GM19238 (cell line): ENCODE data around the gene H3-3A.
"Not testable (repeated sequence)": the region's sequence is repeated elsewhere in the genome, so short reads cannot be mapped to it uniquely, and the experiment has no call there.

ENCODE experiments used
- DNase-seq: peaks from one replicate; pipeline ENCODE4 v3.0.0; 2011; ENCODE audit warnings: low spot score; ENCODE audit not compliant: insufficient read length

The H3-3A gene

GRCh38 chr1:226083302-226084101, 21.0 kb downstream of the H3-3A start:
- DNase-seq, result peak; percentile 92

- no peak for DNase-seq
Observed at GRCh38 chr1:226085675-226086285, 23.3 kb downstream of the H3-3A start.

DNA sequence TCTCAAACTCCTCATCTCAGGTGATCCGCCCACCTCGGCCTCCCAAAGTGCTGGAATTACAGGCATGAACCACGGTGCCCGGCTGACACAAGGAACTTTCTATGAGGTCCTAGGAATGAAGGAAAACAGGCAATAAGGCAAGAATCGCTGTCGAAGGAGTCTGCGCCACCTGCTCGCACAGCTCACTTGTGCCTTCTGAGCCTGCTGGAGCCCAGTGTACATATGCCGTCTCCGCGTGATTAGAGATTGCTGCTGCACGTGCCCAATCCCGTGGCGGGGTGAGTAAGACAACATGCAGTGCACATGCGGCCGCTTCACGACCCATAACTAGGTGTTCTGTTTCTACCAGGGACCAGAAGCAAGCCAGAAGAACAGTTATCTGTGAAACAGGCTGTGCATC, 24.3 kb downstream of the H3-3A start:
- DNase-seq, result no peak

- no peak for DNase-seq
Observed at GRCh38 chr1:226091461-226091860, 28.9 kb downstream of the H3-3A start.

DNA sequence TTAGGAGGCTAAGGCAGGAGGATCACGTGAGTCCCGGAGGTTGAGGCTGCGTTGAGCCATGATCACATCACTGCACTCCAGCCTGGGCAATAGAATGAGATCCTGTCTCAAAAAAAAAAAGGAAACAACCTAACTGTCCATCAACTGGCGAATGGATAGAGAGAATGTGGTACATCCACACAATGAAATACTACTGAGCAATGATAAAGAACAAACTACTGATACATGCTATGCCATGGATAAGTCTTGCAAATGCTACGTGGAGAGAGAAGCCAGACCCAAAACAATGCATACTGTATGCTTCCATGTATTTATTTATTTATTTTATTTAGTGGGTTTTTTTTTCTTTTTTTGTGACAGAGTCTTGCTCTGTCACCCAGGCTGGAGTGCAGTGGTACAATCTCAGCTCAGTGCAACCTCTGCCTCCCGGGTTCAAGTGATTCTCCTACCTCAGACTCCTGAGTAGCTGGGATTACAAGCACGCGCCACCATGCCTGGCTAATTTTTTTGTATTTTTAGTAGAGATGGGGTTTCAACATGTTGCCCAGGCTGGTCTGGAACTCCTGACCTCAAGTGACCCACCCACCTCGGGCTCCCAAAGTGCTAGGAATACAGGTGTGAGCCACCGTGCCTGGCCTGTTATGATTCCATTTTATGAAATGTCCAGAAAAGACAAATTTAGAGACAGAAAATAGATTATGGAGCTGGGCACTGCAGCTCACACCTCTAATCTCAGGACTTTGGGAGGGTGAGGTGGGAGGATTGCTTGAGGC, 29.7 kb downstream of the H3-3A start:
- DNase-seq, result not testable (repeated sequence)

- DNase-seq, result no peak
Observed at GRCh38 chr1:226092965-226093364, 30.4 kb downstream of the H3-3A start.

DNA sequence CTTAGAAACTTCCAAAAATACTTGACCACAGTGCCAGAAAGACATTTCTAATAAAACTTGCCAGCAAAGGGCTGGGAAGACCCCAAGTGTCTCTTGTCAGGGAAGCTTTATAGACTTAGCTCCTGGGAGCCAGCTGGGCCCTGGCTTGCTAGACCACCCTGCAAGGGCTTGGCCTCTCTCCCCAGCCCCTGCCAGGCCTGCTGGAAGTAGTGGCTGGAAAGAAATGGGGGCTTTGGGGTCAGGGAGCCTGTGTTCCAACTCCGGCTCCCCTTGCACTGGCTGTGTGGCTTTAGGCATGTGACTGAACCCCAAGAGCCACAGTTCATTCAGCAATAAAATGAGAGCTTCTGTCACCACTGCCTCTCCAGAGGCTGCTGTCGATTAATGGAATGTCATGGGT, 31.1 kb downstream of the H3-3A start:
- no peak for DNase-seq

- no peak for DNase-seq
Observed at GRCh38 chr1:226094451-226094850, 31.9 kb downstream of the H3-3A start.

DNA sequence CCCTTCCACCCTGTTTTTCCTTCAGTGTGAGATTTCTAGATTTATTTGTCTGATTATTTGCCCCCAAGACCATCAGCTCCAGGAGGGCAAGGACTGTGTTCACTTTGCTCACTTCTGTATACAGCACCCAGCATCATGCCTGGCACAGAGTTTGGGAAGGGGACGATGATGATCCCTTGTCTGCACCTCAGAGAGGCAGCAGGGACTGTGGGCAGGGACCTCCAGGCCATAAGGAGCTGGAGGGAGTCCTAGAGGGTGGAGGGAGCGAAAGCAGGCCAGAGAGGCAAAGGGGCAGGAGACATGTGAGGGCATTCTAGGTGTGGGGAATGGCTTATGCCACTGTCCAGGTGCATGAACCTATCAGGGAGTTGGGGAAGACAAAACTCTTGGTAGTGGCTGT, 32.8 kb downstream of the H3-3A start:
- no peak for DNase-seq

DNA sequence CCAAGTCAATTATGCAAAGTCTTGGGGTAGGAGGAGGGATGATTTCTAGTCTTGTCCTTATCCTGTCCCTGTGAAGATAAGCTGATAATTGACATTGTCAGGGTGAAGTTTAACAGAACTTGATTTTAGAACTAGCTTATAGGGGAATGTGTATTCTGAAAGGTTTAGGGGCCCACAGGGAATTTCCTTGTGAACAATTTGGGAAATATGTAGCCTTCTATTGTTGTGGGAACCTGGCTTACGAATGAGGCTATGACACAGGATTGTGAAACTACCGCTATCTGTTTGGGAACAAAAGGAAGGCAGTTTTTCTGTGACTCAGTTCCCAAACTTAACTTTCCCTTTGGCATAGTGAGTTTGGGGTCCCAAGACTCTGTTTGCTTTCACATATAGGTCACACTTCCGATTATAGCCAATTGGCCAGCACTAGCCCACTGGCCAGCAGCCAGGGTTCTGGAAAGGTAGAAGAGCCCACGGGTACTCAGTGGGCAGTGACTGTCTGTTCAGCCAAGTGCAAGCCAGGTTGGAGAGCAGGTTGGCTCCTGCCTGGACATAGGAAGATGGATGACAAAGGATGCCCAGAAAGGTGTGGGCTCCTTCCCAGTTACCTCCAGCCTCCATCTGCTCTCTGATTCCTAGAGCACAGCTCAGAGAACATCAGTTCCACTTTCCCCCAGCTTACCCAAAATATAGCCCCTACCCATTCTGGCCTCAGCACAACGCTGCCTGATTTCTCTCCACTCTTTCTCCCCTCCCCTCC, 35.5 kb downstream of the H3-3A start:
- no peak for DNase-seq

GRCh38 chr1:226098870-226099835, 36.6 kb downstream of the H3-3A start:
- no peak for DNase-seq

DNA sequence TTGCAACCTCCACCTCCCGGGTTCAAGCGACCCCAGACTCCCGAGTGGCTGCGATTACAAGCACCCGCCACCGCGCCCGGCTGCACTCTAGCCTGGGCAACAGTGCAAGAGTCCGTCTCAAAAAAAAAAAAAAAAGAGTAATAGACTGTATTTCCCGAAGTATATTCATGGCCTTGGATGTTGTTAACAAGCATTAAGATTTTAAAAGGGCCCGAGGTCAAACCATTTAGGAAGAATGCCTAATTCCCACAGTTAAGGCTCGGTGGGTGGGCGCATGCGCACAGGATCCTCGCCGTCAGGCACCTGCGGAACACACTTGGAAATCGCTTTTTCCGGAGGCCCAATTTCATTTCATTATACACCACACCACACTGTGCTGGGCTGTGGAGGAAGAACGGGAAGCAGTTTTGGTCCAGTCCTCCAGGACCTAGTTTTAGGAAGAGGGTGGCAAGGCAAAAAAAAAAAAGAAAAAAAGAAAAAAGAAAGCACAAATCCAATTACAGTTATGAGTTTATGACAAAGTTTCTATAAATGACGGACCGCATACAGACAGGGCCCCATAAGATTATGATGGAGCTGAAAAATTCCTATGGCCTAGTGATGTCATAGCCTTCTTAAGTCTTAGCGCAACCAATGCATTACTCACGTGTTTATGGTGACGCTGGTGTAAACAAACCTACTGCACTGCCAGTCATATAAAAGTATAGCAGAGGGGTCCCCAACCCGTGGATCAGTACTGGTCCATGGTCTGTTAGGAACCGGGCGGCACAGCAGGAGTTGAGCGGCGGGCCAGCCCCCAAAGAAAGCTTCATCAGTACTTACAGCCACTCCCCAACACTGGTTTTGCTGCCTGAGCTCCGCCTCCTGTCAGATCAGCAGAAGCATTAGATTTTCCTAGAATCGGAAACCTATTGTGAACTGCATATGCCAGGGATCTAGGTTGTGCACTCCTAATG, 38.2 kb downstream of the H3-3A start:
- peak; percentile 53 for DNase-seq

GRCh38 chr1:226104671-226105121, 42.2 kb downstream of the H3-3A start:
- no peak for DNase-seq

- DNase-seq, result no peak
Observed at GRCh38 chr1:226107471-226108460, 45.2 kb downstream of the H3-3A start.

GRCh38 chr1:226108935-226109828, 46.7 kb downstream of the H3-3A start:
- no peak for DNase-seq

DNA sequence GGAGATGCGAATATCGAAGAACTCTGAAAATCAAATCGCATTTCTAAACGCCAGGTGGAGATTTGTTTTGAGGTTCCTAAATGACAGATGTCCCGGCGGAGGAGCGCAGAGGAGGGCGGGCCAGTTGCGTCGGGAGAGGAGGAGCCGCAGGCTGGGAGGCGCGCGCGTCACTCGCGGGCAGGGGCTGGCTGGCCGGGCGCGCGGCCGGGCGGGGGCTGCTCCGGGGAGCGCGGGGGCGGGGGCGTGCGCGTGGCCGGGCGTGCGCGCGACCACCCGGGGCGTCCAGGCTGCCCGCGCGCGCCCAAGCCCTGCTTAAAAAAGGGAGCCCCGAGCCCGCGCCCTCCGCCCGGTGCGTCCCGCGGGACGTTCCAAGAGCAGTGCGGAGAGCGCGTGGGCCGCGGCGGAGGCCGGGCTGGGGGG, 47.3 kb downstream of the H3-3A start:
- DNase-seq, result peak; percentile 99
